WTC11 (cell line): ENCODE data around the gene TMTC2.

Experiments used
- ETV6 ChIP-seq: sonication (generic); formaldehyde crosslinking; IDR thresholded peaks from 2 replicates; pipeline ENCODE4 v1.8.1; 2022; ENCODE audit warnings: mild to moderate bottlenecking, missing genetic modification reagents
- NFYB ChIP-seq: sonication (generic); formaldehyde crosslinking; conservative IDR thresholded peaks from 2 replicates; pipeline ENCODE4 v1.8.0; 2022; ENCODE audit warnings: low read depth, missing genetic modification reagents
- NR2C2 ChIP-seq: sonication (generic); formaldehyde crosslinking; IDR thresholded peaks from 2 replicates; pipeline ENCODE4 v1.8.0; 2022; ENCODE audit warnings: mild to moderate bottlenecking, missing genetic modification reagents
- NR3C1 ChIP-seq: sonication (generic); formaldehyde crosslinking; conservative IDR thresholded peaks from 2 replicates; pipeline ENCODE4 v1.8.1; 2023; ENCODE audit warnings: low read depth, mild to moderate bottlenecking, missing genetic modification reagents
- TEAD1 ChIP-seq: sonication (generic); formaldehyde crosslinking; IDR thresholded peaks from 2 replicates; pipeline ENCODE4 v1.8.0; 2022; ENCODE audit warnings: mild to moderate bottlenecking, missing genetic modification reagents
- ZNF219 ChIP-seq: sonication (generic); formaldehyde crosslinking; IDR thresholded peaks from 2 replicates; pipeline ENCODE4 v1.8.0; 2023; ENCODE audit warnings: missing genetic modification reagents, mild to moderate bottlenecking, borderline replicate concordance
- TF ChIP-seq, protein P1 (sequence below): fragments of 200-600 bp; IDR thresholded peaks from 2 replicates; pipeline ENCODE4 v1.8.0; 2022; ENCODE audit warnings: antibody characterized with exemption
- TF ChIP-seq, protein P2 (sequence below): sonication (generic); formaldehyde crosslinking; IDR thresholded peaks from 2 replicates; pipeline ENCODE4 v1.8.1; 2023; ENCODE audit warnings: mild to moderate bottlenecking, missing genetic modification reagents, borderline replicate concordance
- TF ChIP-seq, protein P3 (sequence below): fragments of 250-450 bp; sonication (Bioruptor Pico); IDR thresholded peaks from 2 replicates; pipeline ENCODE4 v1.9.0; 2021; ENCODE audit warnings: mild to moderate bottlenecking
- TF ChIP-seq, protein P4 (sequence below): sonication (generic); formaldehyde crosslinking; IDR thresholded peaks from 2 replicates; pipeline ENCODE4 v1.8.1; 2023; ENCODE audit warnings: mild to moderate bottlenecking, missing genetic modification reagents, moderate library complexity

DNA sequence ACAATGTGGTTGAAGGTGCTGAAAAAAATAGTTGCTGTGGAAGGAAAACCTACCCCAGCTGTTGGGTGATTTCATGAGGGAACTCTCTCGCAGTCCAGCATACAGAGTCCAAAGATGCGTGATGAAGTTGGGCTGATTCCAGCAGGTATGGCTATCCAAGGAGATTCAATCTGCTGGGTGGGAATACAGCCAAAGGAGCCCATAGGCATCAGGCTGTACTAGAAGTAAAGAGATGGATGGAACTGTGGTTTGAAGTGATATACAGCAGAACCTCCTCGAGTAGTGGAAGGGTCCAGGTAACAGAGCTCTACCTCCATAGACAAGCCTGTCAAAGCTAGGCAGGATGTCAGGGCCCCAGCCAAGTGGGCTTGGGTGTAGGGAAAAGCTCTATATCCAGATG, 11.5 kb upstream of the TMTC2 start:
- no peak for TF ChIP-seq NFYB (CRISPR knock-in tag)
- no peak for TF ChIP-seq NR3C1
- TF ChIP-seq, protein P1, sequence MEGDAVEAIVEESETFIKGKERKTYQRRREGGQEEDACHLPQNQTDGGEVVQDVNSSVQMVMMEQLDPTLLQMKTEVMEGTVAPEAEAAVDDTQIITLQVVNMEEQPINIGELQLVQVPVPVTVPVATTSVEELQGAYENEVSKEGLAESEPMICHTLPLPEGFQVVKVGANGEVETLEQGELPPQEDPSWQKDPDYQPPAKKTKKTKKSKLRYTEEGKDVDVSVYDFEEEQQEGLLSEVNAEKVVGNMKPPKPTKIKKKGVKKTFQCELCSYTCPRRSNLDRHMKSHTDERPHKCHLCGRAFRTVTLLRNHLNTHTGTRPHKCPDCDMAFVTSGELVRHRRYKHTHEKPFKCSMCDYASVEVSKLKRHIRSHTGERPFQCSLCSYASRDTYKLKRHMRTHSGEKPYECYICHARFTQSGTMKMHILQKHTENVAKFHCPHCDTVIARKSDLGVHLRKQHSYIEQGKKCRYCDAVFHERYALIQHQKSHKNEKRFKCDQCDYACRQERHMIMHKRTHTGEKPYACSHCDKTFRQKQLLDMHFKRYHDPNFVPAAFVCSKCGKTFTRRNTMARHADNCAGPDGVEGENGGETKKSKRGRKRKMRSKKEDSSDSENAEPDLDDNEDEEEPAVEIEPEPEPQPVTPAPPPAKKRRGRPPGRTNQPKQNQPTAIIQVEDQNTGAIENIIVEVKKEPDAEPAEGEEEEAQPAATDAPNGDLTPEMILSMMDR: no peak
- TF ChIP-seq TEAD1 (CRISPR knock-in tag): no peak
- TF ChIP-seq, protein P2, sequence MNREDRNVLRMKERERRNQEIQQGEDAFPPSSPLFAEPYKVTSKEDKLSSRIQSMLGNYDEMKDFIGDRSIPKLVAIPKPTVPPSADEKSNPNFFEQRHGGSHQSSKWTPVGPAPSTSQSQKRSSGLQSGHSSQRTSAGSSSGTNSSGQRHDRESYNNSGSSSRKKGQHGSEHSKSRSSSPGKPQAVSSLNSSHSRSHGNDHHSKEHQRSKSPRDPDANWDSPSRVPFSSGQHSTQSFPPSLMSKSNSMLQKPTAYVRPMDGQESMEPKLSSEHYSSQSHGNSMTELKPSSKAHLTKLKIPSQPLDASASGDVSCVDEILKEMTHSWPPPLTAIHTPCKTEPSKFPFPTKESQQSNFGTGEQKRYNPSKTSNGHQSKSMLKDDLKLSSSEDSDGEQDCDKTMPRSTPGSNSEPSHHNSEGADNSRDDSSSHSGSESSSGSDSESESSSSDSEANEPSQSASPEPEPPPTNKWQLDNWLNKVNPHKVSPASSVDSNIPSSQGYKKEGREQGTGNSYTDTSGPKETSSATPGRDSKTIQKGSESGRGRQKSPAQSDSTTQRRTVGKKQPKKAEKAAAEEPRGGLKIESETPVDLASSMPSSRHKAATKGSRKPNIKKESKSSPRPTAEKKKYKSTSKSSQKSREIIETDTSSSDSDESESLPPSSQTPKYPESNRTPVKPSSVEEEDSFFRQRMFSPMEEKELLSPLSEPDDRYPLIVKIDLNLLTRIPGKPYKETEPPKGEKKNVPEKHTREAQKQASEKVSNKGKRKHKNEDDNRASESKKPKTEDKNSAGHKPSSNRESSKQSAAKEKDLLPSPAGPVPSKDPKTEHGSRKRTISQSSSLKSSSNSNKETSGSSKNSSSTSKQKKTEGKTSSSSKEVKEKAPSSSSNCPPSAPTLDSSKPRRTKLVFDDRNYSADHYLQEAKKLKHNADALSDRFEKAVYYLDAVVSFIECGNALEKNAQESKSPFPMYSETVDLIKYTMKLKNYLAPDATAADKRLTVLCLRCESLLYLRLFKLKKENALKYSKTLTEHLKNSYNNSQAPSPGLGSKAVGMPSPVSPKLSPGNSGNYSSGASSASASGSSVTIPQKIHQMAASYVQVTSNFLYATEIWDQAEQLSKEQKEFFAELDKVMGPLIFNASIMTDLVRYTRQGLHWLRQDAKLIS (CRISPR knock-in tag): no peak
- TF ChIP-seq ETV6 (CRISPR knock-in tag): no peak
- TF ChIP-seq, protein P3, sequence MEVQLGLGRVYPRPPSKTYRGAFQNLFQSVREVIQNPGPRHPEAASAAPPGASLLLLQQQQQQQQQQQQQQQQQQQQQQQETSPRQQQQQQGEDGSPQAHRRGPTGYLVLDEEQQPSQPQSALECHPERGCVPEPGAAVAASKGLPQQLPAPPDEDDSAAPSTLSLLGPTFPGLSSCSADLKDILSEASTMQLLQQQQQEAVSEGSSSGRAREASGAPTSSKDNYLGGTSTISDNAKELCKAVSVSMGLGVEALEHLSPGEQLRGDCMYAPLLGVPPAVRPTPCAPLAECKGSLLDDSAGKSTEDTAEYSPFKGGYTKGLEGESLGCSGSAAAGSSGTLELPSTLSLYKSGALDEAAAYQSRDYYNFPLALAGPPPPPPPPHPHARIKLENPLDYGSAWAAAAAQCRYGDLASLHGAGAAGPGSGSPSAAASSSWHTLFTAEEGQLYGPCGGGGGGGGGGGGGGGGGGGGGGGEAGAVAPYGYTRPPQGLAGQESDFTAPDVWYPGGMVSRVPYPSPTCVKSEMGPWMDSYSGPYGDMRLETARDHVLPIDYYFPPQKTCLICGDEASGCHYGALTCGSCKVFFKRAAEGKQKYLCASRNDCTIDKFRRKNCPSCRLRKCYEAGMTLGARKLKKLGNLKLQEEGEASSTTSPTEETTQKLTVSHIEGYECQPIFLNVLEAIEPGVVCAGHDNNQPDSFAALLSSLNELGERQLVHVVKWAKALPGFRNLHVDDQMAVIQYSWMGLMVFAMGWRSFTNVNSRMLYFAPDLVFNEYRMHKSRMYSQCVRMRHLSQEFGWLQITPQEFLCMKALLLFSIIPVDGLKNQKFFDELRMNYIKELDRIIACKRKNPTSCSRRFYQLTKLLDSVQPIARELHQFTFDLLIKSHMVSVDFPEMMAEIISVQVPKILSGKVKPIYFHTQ: no peak
- no peak for TF ChIP-seq ZNF219 (CRISPR knock-in tag)
- TF ChIP-seq NR2C2 (CRISPR knock-in tag): no peak
- TF ChIP-seq, protein P4, sequence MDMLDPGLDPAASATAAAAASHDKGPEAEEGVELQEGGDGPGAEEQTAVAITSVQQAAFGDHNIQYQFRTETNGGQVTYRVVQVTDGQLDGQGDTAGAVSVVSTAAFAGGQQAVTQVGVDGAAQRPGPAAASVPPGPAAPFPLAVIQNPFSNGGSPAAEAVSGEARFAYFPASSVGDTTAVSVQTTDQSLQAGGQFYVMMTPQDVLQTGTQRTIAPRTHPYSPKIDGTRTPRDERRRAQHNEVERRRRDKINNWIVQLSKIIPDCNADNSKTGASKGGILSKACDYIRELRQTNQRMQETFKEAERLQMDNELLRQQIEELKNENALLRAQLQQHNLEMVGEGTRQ (CRISPR knock-in tag): no peak
